ENCODE data around the gene IGSF6. TPM values are rescaled to one million over a fixed set of nuclear protein-coding genes. Genes with fewer than 3 reads are reported as not detected.
"Not testable (repeated sequence)": the region's sequence is repeated elsewhere in the genome, so short reads cannot be mapped to it uniquely, and the experiment has no call there.

The IGSF6 gene
- total and polyA plus RNA-seq, 9 donors: 0.48 to 15.4 (median 1.3) TPM

DNA sequence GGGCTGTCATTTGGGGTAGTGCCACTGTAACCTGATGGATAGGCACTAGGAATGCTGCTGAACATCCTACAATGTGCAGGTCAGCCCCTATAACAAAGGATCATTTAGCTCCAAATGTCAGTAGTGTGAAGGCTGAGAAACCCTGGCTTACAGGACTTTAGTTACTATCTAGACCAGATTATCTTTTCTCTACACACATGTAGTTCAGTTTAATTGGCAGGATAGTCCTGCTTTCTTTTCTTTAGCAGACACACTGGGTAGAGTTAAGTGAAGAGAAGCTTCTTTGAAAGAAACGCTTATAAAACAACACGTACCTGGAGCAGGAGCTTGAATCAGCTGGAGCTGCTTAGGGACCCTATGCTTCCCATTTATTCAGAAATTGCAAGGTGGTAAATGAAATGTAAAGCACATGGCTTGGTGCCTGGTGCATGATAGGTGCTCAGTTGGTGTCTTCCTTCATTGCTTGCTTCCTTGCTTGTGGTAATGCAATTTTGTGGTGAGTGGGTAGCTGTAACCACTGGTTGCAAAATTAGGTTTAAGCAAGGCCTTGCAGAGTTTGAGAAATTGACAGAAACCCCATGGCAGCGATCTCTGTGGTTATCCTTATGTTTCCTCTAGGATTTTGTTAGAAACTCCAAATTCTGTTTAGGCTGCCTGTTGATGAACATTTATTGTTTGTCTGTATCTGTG is 43.6 kb downstream of the IGSF6 start:
- Histone ChIP-seq H3K4me3 (no peak overlapping the region), H3K27ac (no peak overlapping the region), H3K27me3 (no peaks in the 10 kb centered on the region), H3K4me1 (ENCODE audit: insufficient read depth) (peaks cover 7% of the 10 kb centered on the region), H3K36me3 (no peaks in the 10 kb centered on the region), H3K9me3 (no peaks in the 10 kb centered on the region)
- no peak for DNase-seq
- 90 to 93% (median 91%) methylated on average over 3 of the region's 3 CpGs for WGBS, 3 donors
- intact Hi-C loops (cut with DNase I): loop anchor here in 1 of 4 donors (10.0 kb wide), 1 partner anchor 46 kb away; the partner anchor contains the start of gene IGSF6
- TF ChIP-seq POLR2A (IDR thresholded peaks at IDR 0.05) (no peak), EP300 (IDR thresholded peaks at IDR 0.05) (no peak)
- TF ChIP-seq, protein P1, sequence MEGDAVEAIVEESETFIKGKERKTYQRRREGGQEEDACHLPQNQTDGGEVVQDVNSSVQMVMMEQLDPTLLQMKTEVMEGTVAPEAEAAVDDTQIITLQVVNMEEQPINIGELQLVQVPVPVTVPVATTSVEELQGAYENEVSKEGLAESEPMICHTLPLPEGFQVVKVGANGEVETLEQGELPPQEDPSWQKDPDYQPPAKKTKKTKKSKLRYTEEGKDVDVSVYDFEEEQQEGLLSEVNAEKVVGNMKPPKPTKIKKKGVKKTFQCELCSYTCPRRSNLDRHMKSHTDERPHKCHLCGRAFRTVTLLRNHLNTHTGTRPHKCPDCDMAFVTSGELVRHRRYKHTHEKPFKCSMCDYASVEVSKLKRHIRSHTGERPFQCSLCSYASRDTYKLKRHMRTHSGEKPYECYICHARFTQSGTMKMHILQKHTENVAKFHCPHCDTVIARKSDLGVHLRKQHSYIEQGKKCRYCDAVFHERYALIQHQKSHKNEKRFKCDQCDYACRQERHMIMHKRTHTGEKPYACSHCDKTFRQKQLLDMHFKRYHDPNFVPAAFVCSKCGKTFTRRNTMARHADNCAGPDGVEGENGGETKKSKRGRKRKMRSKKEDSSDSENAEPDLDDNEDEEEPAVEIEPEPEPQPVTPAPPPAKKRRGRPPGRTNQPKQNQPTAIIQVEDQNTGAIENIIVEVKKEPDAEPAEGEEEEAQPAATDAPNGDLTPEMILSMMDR (IDR thresholded peaks at IDR 0.05): no peak

DNA sequence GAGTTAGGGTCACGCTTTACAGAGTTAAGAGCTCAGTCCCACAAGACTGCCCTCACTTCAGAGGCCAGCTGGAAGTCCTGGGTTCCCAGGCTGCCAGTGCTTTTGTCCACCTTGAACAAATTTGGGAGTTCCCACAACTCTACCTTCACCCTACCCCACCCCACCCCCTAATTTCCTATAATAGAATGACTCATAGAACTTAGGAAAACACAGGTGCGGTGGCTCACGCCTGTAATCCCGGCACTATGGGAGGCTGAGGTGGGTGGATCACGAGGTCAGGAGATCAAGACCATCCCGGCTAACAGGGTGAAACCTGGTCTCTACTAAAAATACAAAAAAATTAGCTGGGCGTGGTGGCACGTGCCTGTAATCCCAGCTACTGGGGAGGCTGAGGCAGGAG is 46.6 kb downstream of the IGSF6 start:
- not testable (repeated sequence) for DNase-seq; H3K9me3 ChIP-seq; H3K36me3 ChIP-seq; H3K27me3 ChIP-seq; H3K4me1 ChIP-seq (ENCODE audit: insufficient read depth); H3K27ac ChIP-seq; H3K4me3 ChIP-seq
- 93 to 94% (median 93%) methylated on average over 8 of the region's 8 CpGs for WGBS, 3 donors
- intact Hi-C loops (cut with DNase I): loop anchor here in 1 of 4 donors (10.0 kb wide), 1 partner anchor 49 kb away; the partner anchor contains the start of gene IGSF6

DNA sequence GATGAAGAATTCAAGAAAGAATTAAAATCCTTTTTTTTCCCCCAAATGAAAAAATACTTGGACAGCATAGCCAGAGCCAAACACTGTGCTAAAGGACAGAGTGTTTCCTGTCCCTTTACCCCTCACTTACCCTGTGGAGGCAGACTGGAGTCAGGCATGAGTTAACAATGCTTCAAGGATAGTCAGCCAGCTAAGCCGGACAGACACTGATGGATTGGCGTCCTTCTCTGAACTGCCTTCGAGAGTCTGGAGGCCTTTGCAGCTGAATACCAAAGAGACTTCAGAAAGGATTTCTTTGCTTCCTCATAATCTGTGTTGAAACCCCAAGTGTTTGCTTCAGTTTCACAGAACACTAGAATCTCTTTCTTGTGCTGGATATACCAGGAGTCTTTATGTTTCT is 48.5 kb downstream of the IGSF6 start:
- TF ChIP-seq, protein P1 (IDR thresholded peaks at IDR 0.05): no peak
- TF ChIP-seq POLR2A (IDR thresholded peaks at IDR 0.05) (no peak), EP300 (IDR thresholded peaks at IDR 0.05) (no peak)
- no peak for DNase-seq
- H3K9me3 ChIP-seq: no peaks in the 10 kb centered on the region
- H3K27ac ChIP-seq: no peak overlapping the region
- no peaks in the 10 kb centered on the region for H3K27me3 ChIP-seq
- H3K4me1 ChIP-seq (ENCODE audit: insufficient read depth): peaks cover 5% of the 10 kb centered on the region
- WGBS, 3 donors: 36 to 47% (median 39%) methylated on average over 3 of the region's 3 CpGs
- H3K4me3 ChIP-seq: no peak overlapping the region
- intact Hi-C loops (cut with DNase I): loop anchor here in 1 of 4 donors (10.0 kb wide), 1 partner anchor 51 kb away; the partner anchor contains the start of gene IGSF6
- H3K36me3 ChIP-seq: no peaks in the 10 kb centered on the region

DNA sequence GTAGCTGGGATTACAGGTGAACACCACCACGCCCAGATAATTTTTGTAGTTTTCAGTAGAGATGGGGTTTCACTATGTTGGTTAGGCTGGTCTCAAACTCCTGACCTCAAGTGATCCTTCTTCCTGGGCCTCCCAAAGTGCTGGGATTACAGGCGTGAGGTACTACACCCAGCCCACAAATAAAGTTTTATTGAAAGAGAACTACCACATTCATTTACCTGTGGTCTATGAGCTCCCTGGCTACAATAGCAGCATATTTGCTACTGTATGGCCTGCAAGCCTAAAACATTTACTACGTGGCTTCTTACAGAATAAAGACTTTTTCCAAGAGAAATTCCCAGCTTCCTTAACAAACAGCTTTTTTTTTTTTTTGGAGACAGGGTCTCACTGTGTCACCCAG is 49.6 kb downstream of the IGSF6 start:
- Histone ChIP-seq H3K27ac (no peak overlapping the region), H3K27me3 (no peaks in the 10 kb centered on the region), H3K36me3 (no peaks in the 10 kb centered on the region), H3K9me3 (no peaks in the 10 kb centered on the region), H3K4me3 (no peak overlapping the region), H3K4me1 (ENCODE audit: insufficient read depth) (peaks cover 8% of the 10 kb centered on the region)
- intact Hi-C loops (cut with DNase I): loop anchor here in 1 of 4 donors (10.0 kb wide), 1 partner anchor 52 kb away; the partner anchor contains the start of gene IGSF6
- DNase-seq: no peak
- TF ChIP-seq, protein P1 (IDR thresholded peaks at IDR 0.05): no peak
- TF ChIP-seq EP300 (IDR thresholded peaks at IDR 0.05) (no peak), POLR2A (IDR thresholded peaks at IDR 0.05) (no peak)
- WGBS, 3 donors: 94 to 96% (median 94%) methylated on average over 3 of the region's 3 CpGs
